Glomerular endothelial cell (primary cell): ENCODE measurements around the gene ZMAT5. TPM values are rescaled to one million over a fixed set of nuclear protein-coding genes. Genes with fewer than 3 reads are reported as not detected.

Experiments used
- DNase-seq: peaks from one replicate; pipeline ENCODE4 v3.0.0-alpha.2; 2011; ENCODE audit warnings: low read depth, low spot score; ENCODE audit errors: extremely low read depth
- total RNA-seq: library from RNA; depleted of rRNA; stranded (reverse); fragments of >200 nt; gene quantifications from 2 replicates; pipeline ENCODE4 v1.2.3, GENCODE V29; 2015

Gene ZMAT5
- total RNA-seq, 1 donor from 2014 or later: 31.7 TPM

DNA sequence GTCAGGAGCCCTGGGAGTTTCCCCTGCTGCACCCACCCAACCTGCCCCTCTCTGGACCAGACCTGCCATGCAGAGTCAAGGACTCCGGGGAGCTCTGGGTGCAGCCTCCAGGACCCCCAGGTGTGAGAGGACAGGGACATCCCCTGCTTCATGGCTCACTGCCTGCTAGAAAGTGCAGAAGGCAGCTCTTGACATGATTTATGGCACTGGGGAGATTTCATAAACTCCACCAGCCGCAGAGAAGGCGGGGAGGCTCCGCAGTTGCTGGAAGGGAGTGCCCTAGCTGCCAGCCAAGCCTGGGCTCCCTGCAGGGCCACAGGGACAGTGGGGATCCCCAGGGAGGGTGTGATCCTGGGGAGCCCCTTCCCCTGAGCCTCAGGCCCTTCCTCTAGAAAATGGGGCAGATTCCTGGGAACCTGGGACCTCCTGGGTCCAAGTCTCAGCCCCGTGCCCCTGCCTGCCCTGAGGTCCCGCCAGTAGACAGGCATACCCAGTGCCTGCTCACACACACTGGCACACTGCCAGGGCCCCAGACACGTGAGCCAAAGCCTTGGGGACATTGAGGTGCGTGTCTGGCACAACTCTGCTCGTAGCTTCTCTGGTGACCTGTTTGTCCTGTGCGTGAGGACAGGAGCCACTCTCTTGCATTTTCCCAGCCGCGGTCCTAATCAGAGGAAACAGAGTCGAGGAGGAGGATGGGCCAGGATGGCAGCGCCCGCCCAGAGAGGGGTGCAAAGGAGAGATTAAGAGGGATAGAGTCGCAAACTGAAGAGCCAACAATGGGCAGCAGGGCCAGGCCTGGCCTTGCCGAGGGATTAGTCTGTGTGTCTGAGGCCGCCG, 33.2 kb downstream of the ZMAT5 start:
- DNase-seq: no peak

DNA sequence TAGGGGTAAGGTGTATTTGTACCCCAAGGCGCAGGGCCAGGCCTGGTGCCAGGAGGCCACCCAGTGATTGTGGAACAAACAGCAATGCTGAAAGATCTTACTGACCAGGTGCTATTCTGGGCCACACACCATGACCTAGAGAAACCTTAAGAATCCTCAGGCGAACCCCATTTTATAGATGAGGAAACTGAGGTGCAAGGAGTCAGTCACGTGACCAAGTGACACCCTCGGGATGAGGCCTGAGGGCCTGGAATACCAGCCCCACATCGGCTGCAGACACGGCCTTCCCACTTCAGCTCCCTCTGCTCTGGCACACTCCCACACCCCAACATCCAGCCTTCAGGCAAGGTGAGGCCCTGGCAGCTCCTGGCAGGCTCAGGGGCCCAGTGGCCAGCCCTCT, 33.9 kb downstream of the ZMAT5 start:
- DNase-seq: no peak

DNA sequence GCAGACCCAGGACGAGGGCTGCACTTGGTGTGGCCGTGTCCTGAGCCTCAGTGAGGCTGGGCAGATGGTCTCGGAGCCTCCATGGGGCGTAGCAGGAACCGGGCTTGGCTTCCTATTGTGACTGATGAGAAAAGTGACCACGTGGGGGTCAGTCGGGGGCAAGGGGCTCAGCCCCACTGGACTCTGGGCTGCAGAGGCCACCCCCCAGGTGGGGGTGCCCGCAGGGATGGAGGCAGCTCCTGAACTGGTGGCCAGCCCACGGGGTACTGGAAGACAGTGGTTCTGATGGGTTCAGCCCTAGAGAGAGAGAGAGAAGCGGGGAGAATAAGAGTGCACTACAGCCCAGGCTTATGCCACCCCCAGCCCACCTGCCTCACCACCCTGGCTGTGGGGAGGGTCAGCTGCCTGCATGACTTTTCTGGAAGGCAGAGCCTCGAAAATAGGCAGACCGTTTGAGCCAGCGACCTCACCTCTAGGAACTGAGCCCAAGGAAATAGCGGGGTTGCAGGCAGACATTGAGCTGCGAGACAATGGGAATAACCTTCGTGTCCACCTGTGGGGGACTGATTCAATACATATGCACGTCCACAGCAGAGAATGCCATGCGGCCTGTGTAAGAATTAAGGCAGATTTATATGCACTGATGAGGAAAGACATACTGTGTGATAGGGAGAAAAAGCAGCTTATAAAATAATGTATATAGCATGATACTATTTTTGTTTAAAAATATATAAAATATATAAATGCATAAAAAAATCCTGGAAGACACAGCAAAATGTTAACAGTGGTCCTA, 35.6 kb downstream of the ZMAT5 start:
- DNase-seq: no peak

DNA sequence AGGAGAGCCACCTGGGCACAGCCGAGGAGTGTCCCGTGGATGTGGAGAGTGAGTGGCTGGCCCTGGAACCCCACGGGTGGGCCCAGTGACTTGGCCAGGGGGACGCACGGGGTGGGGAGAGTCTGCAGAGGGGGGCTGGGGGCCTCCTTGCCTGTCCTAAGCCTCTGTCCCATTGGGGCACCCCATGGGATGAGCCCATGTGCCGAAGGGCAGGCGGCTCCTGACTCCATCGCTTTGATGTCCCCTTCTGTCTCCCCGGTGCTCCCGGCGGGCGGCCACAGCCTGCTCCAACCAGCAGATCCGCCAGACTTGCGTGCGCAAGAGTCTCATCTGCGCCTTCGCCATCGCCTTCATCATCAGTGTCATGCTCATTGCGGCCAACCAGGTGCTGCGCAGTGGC, 37.6 kb downstream of the ZMAT5 start:
- no peak for DNase-seq

DNA sequence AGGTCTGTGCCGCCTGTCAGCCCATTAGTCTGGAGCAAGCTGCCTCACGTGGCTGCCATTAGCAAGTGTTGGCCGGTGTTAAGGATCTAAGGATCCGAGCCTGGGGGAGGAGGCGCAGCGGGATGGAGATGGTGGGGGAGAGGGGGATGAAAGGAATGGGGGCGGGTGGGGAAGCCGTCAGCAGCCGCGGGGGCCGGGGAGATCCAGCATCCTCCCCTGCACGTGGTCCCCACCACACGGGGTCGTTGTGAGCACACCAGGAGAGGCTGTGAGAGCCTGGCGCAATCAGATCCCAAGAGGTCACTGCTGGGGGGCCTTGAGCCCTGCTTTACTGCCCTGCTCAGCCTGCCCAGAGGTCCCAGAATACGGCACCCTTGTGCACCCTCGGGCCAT, 39.7 kb downstream of the ZMAT5 start:
- DNase-seq: no peak

DNA sequence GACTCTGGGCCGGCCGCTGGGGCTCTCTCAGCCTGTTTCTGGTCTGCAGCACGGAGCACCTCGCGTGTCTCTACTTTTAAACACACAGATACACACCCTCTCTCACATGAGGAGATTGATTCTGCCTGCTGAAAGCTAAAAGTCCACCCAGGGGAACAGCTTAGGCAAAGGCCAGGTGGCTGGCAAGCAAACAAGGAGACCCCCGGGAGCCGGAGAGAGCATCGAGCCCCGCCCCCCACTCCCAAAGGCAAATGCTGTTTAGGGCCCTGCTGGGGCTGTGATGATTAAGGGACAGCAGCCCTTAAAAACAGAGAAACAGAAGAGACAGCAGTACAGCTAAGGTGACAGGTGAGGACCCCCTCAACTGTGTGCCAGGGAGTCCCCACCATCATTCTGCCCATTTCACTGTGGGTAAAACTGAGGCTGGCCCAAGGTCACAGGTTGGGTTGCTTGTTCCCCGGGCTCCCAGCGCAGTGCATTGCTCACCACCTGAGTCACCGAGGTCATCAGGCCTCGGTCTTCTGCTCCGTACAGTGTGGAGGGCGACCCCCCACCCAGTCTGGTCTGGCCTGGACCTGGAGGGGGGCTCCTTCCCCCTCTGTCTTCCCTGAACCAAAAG, 40.2 kb downstream of the ZMAT5 start:
- DNase-seq: no peak

DNA sequence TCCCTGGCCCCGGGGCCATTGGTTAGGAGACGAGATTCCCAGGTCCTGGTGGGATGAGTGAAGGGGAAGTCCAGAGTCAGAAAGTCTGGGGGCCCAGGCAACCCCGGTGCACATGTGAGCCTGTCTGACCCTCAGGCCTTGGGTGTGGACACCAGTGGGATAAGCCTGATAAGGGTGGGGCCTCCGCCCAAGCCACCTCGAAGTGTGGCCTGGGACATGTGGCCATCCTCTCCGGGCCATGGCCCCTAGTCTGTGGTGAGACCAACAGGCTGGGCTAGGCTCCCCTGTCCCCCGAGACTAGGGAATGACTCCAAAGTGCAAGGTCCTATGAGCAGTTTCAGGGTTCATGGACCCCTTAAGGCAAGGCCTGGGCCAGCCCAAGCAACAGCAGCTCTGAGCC, 40.7 kb downstream of the ZMAT5 start:
- no peak for DNase-seq

DNA sequence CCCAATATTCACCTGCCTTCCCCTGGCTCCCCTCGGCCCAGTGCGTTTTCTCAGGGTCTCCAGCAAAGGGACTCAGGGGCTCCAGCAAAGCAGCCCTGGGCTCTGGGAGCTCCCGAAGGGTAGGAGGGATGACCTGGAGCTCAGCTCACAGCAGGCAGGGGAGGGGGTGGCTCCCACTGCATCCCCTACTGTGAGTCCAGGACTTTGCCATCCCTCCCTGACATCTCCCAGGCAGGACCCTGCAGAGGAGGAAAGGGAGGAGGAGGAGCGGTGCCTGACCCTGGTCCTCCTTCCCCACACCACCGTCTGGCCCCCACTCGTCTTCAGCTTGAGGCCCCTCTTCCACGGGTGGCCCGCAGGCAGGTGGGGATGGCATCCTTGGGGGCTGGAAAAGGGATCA, 42.0 kb downstream of the ZMAT5 start:
- no peak for DNase-seq

DNA sequence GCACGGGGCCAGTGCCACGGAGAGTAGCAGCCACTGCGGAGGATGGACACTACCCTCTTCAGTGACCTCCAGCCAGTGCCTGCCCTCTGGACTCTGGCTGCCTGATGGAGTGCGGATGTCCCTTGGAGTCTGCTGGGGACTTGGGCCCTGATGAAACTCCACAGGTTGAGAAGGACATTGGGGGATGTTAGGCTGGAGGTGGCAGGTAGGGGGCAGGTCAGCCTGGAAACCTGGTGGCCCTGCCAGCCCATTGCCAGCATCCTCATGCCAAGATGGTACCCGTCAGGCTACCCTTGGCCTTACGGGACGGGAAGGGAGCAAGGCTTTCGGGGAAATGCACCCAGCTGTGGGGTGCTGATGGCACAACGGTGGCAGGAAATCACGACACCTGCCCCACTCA, 43.0 kb downstream of the ZMAT5 start:
- no peak for DNase-seq

DNA sequence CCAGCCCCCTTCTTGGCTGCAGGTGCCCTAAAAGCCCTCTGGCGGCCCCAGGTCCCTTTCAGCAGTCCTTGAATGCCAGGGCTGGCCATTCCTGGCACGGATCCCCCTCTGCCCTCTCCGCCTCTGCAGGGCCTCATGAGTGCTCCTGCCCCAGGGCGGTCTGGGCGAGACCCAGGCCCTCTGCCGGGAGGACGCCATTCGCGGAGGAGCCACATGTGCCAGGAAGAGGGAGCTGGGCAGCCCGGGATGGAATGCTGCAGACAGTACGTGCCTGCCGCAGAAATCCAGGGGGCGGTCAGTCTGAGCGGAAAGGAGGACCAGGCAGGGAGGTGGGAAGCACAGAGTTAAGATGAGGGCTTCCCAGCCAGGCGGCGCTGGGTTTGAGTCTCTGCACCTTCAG, 44.2 kb downstream of the ZMAT5 start:
- no peak for DNase-seq

DNA sequence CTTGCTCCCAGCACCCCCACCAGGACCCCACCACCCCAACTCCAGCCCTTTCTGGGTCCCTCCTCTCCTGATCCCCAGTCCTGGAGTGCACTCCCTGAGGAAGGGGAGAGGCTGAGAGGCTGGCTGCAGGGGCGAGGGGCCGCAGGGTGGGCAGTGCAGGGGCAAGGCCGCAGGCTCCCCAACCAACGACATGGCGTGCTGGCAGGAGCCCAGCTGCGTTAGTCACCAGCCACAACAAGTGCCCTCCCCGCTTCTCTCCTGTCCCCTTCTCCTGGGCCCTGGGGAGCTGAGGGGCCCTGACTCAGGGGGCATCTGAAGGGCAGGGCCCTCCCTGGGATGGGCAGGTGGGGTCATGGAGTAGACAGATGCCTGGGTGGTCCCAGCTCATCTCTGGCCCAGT, 44.7 kb downstream of the ZMAT5 start:
- no peak for DNase-seq

DNA sequence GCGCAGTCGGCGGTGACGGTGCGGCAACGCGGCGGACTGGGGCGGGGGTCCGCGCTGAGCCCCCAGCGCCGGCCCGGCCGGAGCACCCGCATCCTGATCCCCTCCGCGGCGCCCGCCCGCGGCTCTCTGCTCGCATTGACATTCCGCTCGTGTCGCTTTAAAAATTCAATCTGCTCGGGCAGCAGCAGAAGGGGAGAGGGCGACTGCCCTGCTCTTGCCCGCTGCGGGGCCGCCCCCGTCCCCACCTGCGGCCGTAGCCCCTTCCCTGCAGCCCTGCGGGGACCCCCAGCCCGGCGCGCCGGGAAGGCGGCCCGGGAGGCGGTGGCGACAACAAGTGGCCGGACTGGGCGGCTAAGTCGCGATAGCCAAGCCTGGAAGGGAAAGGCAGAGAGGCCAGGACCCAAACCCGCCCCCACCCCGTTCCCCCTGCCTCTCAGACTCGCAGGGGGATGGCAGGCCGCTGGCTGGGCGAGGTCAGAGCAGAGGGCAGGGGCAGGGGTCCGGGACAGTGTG, 45.9 kb downstream of the ZMAT5 start:
- DNase-seq: no peak

DNA sequence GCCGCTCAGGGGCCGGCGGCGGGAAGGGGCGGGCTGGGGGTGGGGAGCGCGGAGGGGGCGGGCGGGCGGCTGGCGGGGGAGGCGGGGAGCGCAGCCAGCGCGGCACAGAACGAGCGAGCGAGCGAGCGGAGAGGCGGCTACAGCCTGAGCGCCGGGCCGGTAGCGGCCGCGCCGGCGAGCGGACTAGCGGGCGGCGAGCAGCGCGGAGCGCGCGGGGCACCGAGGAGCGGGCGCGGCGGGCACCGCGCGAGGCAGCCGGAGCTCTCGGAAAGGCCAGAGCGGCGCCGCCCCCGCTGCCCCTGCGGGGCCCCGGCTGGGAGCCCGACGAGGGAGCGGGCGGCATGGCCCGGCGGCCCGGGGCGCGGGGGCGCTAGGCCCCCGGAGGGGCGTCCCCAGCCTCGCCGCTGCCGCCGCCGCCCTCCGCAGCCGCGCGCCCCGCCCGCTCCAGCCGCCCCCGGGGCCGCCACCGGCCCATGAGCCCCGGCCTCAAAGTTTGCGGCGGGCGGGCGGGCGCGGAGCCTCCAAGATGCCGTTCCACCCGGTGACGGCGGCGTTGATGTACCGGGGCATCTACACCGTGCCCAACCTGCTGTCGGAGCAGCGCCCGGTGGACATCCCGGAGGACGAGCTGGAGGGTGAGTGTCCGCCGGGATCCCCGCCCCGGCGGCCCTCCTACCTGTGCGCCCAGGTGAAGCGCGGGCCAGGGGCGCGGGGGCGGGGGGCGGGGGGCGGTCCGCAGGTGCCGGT, 46.7 kb downstream of the ZMAT5 start, which contains the start of gene CABP7:
Gene CABP7, plus strand, starts transcription at position 105 of the 747 bp plus-strand sequence. Its CDS starts 422 bp downstream, at position 527.
- no peak for DNase-seq

DNA sequence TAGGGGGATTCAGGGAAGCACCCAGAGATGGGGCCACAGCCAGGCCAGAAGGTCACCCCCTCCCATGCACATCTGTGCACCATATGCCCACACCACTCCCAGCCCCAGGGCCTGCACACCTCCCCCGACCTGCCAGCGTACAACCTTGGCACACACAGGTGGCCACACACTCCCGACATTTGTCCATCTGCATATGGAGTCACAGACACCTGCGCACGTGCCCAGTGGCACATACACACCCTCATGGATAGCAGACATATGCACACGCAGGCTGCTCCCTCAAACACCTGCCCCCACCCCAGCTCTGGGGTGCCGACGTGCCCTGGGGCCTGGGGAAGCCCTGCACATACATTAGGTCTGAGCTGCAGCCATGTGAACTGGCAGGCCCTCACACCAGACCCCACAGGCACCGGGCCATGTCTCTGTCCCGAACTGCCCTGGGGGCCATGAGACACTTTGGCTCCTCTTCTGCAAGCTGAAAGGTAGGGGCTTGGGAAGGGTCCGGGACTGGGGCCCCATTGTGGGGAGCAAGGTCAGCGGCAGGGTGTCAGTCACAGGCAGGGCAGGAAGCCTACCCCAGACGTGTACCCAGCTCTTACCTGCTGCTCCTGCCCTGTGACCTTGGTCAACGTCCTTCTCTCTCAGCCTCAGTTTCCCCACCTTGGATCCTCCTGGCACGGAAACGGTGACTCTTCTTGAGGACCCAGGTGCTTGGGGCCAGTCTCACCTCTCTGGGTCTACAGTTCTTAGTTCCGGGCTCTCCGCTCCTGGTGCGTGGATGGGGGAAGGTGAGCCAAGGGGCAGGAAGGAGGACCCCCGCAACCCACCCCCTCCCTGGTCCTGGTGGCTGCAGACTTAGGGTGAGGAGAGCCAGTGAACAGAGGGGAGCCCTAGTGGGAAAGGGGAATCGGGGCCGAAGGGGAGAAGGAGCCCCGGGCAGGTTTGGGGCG, 47.6 kb downstream of the ZMAT5 start:
- DNase-seq: no peak

DNA sequence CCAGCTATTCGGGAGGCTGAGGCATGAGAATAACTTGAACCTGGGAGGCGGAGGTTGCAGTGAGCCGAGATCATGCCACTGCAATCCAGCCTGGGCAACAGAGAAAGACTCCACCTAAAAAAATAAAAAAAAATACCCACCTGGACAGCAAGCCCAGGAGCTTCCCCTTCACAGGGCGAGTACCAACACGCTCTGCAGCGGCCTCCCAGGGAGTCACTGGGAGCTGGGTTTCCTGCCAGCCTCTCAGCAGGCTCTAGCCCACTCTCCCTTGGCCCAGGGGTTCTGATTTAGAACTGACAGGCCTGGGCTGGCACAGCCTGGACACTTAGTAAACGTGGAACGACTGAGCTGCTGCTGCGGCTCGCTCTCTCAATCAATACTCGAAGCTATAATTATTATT, 49.0 kb downstream of the ZMAT5 start:
- no peak for DNase-seq

DNA sequence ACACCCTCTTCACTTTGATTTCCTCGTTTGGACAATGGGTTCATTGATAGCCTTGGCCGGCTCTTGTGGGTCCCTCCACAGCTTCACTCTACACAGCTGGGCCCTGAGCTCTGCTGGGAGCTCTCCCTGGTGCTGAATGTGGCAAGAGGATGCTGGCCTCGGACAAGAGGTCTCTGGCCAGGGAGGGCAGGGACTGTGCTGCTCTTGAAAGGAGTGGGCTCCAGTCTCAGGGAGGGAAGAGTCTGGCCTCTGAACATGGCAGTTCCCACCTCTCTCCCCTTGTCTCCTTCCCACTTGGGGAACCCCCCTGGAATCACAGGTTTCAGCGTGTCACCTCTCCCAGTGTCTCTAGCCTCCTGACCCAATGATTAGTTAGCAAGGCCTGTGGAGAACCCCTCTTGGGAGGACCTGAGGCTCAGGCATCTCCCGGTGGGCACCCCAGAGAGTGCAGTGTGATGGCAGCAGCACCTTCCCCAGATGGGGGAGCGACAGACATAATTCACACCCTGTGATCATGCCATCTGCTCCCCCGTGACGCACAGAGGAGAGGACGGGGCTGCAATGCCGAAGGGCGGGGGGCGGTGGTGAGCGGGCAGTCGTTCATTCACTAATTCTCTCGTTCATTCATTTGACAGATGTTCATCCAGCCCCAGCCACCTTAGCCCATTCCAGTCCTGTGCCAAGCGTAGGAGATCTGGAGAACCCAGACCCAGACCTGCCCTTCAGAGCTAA, 49.8 kb downstream of the ZMAT5 start:
- DNase-seq: no peak

DNA sequence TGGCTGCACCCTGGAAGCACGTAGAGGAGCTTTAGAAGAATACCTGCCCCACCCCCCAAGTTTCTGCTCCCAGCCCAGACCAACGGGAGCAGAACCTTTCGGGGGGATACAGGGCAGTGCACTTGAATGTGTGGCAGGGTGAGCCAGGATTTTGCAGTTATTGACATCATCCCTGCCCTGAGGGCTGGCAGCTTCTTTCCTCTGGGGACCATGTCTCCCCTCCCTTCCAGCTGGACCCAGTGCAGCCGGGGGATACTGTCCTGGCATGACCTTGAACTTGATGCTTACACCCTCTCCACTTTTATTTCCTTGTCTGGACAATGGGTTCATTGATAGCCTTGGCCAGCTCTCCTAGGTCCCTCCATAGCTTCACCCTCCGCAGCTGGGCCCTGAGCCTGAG, 51.1 kb downstream of the ZMAT5 start:
- no peak for DNase-seq

DNA sequence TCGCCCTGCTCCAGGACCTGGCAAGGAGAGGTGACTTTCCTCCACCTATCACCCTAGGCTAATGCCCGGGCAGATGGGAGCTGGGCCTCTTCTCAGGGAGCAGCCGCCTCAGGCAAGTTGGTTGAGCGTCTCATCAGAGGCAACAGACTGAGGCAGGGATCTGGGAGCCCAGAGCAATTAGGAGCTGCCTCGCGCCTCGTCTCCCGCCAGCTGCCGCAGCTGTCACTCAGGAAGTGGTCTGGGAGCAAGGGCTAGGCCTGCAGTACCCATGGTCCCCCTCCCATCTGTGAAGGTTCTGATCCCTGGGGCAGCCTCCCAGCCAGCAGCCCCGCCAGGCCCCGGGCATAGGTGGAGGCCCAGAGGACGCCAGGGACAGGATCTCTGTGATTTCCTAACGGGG, 51.6 kb downstream of the ZMAT5 start:
- DNase-seq: no peak

DNA sequence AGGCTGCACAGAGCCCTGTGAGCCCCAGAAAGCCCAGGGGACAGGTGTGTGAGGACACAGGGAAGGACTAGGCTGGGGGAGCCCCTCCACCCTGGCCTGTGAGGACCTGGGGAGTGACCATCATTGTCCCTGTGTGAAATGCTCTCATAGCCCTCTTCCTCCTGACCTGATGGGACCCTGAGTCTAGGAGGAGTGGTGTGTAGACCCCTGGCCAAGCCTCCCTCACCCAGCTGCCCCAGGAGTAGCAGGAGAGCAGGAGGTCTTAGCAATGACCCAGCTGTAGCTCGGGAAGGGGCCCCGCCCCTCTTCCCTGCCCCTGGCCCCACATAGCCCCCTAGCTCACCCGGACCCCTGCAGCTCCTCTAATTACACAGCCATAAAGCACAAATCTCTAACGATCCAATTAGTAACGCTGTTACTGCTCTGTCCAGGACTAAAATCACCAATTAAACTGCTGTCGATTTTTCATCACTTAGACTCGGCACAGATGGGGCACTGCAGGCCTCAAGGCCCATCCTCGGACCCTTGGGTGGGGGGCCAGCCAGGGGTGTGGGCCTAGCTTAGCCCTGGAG, 53.6 kb downstream of the ZMAT5 start:
- no peak for DNase-seq
